ENCODE data around the gene PNMT.
"Not testable (repeated sequence)": the region's sequence is repeated elsewhere in the genome, so short reads cannot be mapped to it uniquely, and the experiment has no call there.

The PNMT gene

DNA sequence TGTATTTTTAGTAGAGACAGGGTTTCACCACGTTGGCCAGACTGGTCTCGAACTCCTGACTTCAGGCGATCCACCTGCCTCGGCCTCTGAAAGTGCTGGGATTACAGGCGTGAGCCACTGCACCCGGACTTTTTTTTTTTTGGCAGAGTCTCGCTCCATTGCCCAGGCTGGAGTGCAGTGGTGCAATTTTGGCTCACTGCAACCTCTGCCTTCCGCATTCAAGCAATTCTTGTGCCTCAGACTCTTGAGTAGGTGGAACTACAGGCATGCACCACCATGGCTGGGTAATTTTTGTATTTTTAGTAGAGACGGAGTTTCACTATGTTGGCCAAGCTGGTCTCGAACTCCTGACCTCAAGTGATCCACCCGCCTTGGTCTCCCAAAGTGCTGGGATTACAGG lies 42.8 kb downstream of the PNMT start:
- not testable (repeated sequence) for DNase-seq

DNA sequence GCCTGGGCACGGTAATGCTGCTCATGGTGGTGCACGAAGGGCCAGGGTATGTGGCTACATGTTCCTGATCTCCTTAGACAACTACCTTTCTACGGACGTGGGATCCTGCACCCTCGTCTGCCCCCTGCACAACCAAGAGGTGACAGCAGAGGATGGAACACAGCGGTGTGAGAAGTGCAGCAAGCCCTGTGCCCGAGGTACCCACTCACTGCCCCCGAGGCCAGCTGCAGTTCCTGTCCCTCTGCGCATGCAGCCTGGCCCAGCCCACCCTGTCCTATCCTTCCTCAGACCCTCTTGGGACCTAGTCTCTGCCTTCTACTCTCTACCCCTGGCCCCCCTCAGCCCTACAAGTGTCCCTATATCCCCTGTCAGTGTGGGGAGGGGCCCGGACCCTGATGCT lies 43.6 kb downstream of the PNMT start:
- DNase-seq, result no peak

DNA sequence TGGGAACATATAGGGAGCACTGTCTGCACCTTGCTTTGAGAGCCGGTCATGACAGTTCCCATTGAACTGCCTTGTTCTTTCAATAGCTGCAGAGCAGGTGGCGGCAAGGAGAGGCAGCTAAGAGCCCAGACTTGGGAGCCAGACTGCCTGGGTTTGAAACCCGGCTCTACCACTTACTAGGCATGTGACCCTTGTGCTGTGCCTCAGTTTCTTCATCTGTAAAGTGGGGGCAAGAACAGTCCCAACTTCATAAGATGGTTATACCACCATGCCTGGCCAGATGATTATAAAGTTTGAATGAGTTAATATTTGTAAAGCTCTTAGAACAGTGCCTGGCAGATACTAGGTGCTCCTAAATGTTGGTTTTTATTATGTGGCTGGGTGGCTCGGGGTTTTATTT lies 46.0 kb downstream of the PNMT start:
- DNase-seq, result no peak

DNA sequence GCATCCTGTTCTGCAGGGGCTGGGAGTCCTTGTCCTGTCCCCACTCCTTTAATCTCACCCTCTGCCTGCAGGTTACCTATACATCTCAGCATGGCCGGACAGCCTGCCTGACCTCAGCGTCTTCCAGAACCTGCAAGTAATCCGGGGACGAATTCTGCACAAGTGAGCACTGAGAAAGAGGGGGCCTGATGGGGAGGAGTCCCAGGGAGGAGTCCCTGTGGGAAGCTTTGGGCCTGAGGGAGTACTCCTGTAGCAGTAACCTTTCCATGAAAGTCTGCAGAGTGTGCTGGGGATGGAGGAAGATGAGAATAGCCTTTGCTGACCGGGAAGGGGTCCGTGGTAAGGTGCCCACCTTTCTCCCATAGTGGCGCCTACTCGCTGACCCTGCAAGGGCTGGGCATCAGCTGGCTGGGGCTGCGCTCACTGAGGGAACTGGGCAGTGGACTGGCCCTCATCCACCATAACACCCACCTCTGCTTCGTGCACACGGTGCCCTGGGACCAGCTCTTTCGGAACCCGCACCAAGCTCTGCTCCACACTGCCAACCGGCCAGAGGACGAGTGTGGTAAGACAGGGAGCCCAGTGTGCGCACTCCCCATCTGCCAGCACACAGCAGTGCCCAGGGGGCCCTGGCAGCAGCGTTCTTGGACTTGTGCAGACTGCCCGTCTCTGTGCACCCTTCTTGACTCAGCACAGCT lies 47.3 kb downstream of the PNMT start:
- no peak for DNase-seq

DNA sequence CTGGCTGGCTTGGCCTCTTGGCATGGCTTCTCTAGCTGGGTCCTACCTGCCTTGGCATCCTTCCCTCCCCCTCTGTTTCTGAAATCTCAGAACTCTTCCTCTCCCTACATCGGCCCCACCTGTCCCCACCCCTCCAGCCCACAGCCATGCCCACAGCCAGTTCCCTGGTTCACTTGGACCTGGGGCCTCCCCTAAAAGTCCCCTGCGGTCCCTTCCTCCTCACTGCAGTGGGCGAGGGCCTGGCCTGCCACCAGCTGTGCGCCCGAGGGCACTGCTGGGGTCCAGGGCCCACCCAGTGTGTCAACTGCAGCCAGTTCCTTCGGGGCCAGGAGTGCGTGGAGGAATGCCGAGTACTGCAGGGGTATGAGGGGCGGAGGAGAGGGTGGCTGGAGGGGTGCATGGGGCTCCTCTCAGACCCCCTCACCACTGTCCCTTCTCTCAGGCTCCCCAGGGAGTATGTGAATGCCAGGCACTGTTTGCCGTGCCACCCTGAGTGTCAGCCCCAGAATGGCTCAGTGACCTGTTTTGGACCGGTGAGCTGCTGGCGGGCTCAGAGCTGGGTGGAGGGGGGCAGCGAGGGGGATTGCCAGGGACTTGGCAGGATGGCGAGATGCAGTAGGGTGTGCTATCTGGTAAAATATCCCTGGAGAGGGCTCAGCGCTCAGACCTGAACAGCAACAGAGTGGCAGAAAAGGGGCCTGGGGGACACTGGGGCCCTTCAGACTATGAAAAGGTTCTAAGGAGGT lies 48.0 kb downstream of the PNMT start:
- no peak for DNase-seq

DNA sequence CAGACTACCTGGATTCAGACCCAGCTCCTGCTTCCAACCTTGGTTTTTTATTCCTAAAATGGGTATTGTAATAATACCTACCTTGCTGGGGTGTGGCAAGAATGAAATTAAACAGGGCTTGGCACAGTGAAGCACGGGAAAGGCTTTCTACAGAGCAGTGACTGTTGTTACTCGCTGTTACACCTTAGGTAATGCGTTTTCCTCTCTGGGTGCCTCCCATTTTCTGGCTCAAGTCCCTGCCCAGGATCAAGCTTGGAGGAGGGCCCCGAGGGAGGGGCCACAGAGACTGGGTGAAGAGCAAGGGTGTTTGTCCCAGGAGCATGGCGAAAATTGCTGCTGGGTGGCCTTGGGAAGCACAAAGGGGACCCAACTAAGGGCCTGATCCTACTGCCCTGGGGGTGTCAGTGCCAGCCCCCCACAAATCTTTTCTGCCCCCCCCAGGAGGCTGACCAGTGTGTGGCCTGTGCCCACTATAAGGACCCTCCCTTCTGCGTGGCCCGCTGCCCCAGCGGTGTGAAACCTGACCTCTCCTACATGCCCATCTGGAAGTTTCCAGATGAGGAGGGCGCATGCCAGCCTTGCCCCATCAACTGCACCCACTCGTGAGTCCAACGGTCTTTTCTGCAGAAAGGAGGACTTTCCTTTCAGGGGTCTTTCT lies 48.8 kb downstream of the PNMT start:
- no peak for DNase-seq

DNA sequence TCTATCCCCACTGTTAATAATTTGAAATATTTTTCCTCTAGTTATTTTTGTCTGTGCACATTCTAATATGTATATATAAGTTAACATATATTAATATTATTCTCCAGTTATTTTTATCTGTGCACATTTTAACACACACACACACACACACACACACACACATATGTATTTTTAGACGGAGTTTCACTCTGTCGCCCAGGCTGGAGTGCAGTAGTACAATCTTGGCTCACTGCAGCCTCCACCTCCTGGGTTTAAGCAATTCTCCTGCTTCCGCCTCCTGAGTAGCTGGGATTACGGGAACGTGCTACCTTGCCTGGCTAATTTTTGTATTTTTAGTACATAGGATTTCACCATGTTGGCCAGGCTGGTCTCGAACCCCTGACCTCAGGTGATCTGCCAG lies 49.4 kb downstream of the PNMT start:
- no peak for DNase-seq

DNA sequence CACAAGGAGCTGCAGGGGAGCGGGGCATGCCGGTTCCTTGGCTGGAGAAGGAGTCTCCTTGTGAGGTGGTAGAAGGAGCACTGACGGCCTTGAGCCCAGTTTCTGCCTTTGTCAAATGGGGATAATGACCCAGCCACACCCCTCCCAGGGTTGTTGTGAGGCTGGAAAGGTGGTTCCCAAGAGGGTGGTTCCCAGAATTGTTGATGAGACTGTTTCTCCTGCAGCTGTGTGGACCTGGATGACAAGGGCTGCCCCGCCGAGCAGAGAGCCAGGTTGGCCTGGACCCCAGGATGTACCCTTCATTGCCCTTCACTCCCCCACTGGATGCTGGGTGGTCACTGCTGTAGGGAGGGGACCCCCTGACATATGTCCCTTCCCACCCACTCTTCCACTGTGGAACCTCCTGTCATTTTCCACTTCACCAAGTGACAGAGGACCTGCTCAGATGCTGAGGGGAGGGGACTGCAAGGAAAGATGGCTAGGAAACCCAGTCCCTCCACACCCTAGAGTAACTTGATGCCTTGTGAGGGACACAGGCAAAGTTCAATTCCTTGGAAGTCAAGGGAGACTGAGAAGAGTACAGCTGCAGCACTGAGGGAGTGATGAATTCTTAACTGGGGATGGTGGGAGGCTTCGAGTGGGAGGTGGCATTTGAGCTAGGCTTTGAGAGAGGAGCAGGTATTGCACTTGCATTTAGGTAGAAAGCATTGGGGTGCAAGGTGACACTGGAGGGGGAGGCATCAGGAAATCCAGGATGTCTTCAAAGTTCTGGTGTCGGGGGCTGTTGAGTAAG lies 51.5 kb downstream of the PNMT start:
- DNase-seq, result no peak
